Sigmoid colon (tissue), 7 donors: ENCODE results near the gene POLR1C. TPM values are rescaled to one million over a fixed set of nuclear protein-coding genes. Genes with fewer than 3 reads are reported as not detected.
"Not testable (repeated sequence)": the region's sequence is repeated elsewhere in the genome, so short reads cannot be mapped to it uniquely, and the experiment has no call there.

Experiments
- DNase-seq: peaks from one replicate; pipeline ENCODE4 v3.0.0-alpha.2; 2019
- H3K27ac ChIP-seq, 4 donors: fragments of 200-600 bp; sonication (generic); one replicate each; pipeline ENCODE4 v1.5.1; 2016 to 2019; ENCODE audit warnings: mild to moderate bottlenecking in 1 of 4
- H3K27me3 ChIP-seq, 3 donors: fragments of 200-600 bp; sonication (generic); one replicate each; pipeline ENCODE4 v1.5.1; 2019; ENCODE audit warnings: mild to moderate bottlenecking in 1 of 3
- H3K36me3 ChIP-seq, 4 donors: fragments of 200-600 bp; sonication (generic); one replicate each; pipeline ENCODE4 v1.5.1; 2016 to 2019
- H3K4me1 ChIP-seq, 4 donors: fragments of 200-600 bp; sonication (generic); one replicate each; pipeline ENCODE4 v1.5.1; 2017 to 2019
- H3K4me3 ChIP-seq, 4 donors: fragments of 200-600 bp; sonication (generic); one replicate each; pipeline ENCODE4 v1.5.1; 2017 to 2019; ENCODE audit warnings: mild to moderate bottlenecking in 2 of 4, moderate library complexity in 1 of 4
- H3K9me3 ChIP-seq, 4 donors: fragments of 200-600 bp in 3 of 4; sonication (generic) in 3 of 4; one replicate each; pipeline versions ENCODE4 v1.5.1 to v1.6.1; 2013 to 2019
- EP300 ChIP-seq, 4 donors: sonication (generic); formaldehyde crosslinking; IDR thresholded peaks; one replicate each; pipeline ENCODE4 v1.6.1; 2017; ENCODE audit warnings: antibody characterized with exemption in 4 of 4
- POLR2A ChIP-seq, 2 donors: fragments of 450-650 bp; IDR thresholded peaks; one replicate each; pipeline ENCODE4 v1.6.1; 2016; ENCODE audit warnings: antibody characterized with exemption in 2 of 2, mild to moderate bottlenecking in 2 of 2, moderate library complexity in 2 of 2
- POLR2AphosphoS5 ChIP-seq, 4 donors: sonication (generic); formaldehyde crosslinking; IDR thresholded peaks; one replicate each; pipeline ENCODE4 v1.6.1; 2017; ENCODE audit warnings: antibody characterized with exemption in 4 of 4
- WGBS, 2 donors: extraction: QIAGEN DNeasy Blood & Tissue Kit; methylation state at CpG; one replicate each; pipeline ENCODE4 v1.1.7; 2013; 5-methylcytosine and 5-hydroxymethylcytosine counted together
- intact Hi-C: fragments of 100-400 bp; cut with DNase I; formaldehyde crosslinking; loops from one replicate; pipeline ENCODE4 v1.15.1; 2023
- polyA plus RNA-seq, 3 donors: library from polyadenylated mRNA; stranded (reverse); fragments of 200-250 nt; gene quantifications; one replicate each; pipeline ENCODE4 v1.2.3, GENCODE V29; 2013
- total RNA-seq, 4 donors: library from RNA; depleted of rRNA; stranded (reverse); fragments of >200 nt; gene quantifications; one replicate each; pipeline ENCODE4 v1.1.0, GENCODE V29; 2016
- TF ChIP-seq, protein P1 (sequence below), 4 experiments: fragments of 450-650 bp in 3 of 4; fragments of 200-600 bp in 1 of 4; IDR thresholded peaks; one replicate each; pipeline ENCODE4 v1.5.1; 2016 to 2019; ENCODE audit warnings: antibody characterized with exemption in 4 of 4, mild to moderate bottlenecking in 3 of 4, moderate library complexity in 2 of 4
- donor health status: healthy with polysubstance abuse.
- donor health status: Bipolar disorder and iron deficiency.
- donor health status: healthy.

The POLR1C gene
- total and polyA plus RNA-seq, 7 donors = 11.9 to 39.5 (median 18.2) TPM

DNA sequence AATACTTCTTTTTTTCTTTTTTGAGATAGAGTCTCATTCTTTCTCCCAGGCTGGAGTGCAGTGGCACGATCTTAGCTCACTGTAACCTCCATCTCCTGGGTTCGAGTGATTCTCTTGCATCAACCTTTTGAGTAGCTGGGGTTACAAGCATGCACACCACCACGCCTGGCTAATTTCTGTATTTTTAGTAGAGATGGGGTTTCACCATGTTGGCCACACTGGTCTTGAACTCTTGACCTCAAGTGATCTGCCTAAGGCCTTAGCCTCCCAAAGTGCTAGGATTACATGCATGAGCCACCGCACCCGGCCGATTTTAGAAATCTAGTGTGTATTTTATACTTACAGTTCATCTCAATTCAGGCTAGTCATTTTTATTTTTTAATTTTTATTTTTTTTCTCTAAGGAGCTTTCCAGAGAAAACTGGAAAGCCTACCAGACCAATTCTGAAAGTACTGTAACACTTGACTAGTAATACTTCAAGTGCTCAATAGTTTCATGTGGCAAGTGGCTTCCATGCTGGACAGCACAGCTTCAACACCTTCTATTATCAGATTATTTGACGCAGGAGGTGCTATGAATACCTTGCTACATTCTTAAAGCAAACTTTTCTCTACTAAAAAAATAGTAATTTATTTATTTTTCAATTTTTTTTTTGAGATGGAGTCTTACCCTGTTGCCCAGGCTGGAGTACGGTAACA lies 25.0 kb downstream of the POLR1C start:
- no peak for DNase-seq
- intact Hi-C loops = no loop called here
- no peaks in the 10 kb centered on the region for H3K4me1 ChIP-seq
- TF ChIP-seq POLR2AphosphoS5 (IDR thresholded peaks at IDR 0.05) (no peak), EP300 (IDR thresholded peaks at IDR 0.05) (no peak), POLR2A (IDR thresholded peaks at IDR 0.05) (no peak)
- TF ChIP-seq, protein P1, sequence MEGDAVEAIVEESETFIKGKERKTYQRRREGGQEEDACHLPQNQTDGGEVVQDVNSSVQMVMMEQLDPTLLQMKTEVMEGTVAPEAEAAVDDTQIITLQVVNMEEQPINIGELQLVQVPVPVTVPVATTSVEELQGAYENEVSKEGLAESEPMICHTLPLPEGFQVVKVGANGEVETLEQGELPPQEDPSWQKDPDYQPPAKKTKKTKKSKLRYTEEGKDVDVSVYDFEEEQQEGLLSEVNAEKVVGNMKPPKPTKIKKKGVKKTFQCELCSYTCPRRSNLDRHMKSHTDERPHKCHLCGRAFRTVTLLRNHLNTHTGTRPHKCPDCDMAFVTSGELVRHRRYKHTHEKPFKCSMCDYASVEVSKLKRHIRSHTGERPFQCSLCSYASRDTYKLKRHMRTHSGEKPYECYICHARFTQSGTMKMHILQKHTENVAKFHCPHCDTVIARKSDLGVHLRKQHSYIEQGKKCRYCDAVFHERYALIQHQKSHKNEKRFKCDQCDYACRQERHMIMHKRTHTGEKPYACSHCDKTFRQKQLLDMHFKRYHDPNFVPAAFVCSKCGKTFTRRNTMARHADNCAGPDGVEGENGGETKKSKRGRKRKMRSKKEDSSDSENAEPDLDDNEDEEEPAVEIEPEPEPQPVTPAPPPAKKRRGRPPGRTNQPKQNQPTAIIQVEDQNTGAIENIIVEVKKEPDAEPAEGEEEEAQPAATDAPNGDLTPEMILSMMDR (IDR thresholded peaks at IDR 0.05) = no peak
- H3K4me3 ChIP-seq = no peak overlapping the region
- H3K27ac ChIP-seq = no peak overlapping the region
- peaks cover 1 to 87% (median 28%) of the 10 kb centered on the region in 4 donors for H3K36me3 ChIP-seq
- WGBS, 2 donors = 95% methylated on average over 8 of the region's 8 CpGs
- no peaks in the 10 kb centered on the region for H3K27me3 ChIP-seq
- H3K9me3 ChIP-seq = no peaks in the 10 kb centered on the region

GRCh38 chr6:43544461-43544860 lies 27.6 kb downstream of the POLR1C start:
- Histone ChIP-seq H3K27ac (no peak overlapping the region), H3K9me3 (no peaks in the 10 kb centered on the region), H3K4me3 (no peak overlapping the region), H3K36me3 (peaks cover 16 to 95% (median 41%) of the 10 kb centered on the region in 4 donors), H3K27me3 (no peaks in the 10 kb centered on the region), H3K4me1 (no peaks in the 10 kb centered on the region)
- intact Hi-C loops = no loop called here
- 74 to 78% methylated on average over 4 of the region's 4 CpGs for WGBS, 2 donors
- DNase-seq = no peak
- TF ChIP-seq POLR2A (IDR thresholded peaks at IDR 0.05) (no peak), EP300 (IDR thresholded peaks at IDR 0.05) (no peak), POLR2AphosphoS5 (IDR thresholded peaks at IDR 0.05) (no peak)
- TF ChIP-seq, protein P1 (IDR thresholded peaks at IDR 0.05) = no peak

GRCh38 chr6:43547222-43547621 lies 30.3 kb downstream of the POLR1C start:
- H3K27me3 ChIP-seq = no peaks in the 10 kb centered on the region
- TF ChIP-seq POLR2A (IDR thresholded peaks at IDR 0.05) (no peak), EP300 (IDR thresholded peaks at IDR 0.05) (no peak), POLR2AphosphoS5 (IDR thresholded peaks at IDR 0.05) (no peak)
- TF ChIP-seq, protein P1 (IDR thresholded peaks at IDR 0.05) = no peak
- H3K27ac ChIP-seq = no peak overlapping the region
- no peaks in the 10 kb centered on the region for H3K4me1 ChIP-seq
- H3K36me3 ChIP-seq = peaks cover 19 to 100% (median 49%) of the 10 kb centered on the region in 4 donors
- no peak for DNase-seq
- WGBS, 2 donors = 87 to 88% methylated on average over 3 of the region's 3 CpGs
- no peak overlapping the region for H3K4me3 ChIP-seq
- H3K9me3 ChIP-seq = no peaks in the 10 kb centered on the region
- intact Hi-C loops = no loop called here

GRCh38 chr6:43557620-43558019 lies 40.7 kb downstream of the POLR1C start:
- WGBS, 2 donors = 94 to 95% methylated on average over 7 of the region's 7 CpGs
- DNase-seq, H3K4me1 ChIP-seq, H3K27ac ChIP-seq, H3K9me3 ChIP-seq, H3K27me3 ChIP-seq, H3K4me3 ChIP-seq, intact Hi-C loops: not testable (repeated sequence)
- peaks cover 17 to 99% (median 60%) of the 10 kb centered on the region in 4 donors for H3K36me3 ChIP-seq

GRCh38 chr6:43559328-43559727 lies 42.4 kb downstream of the POLR1C start:
- H3K4me3 ChIP-seq = no peak overlapping the region
- no peaks in the 10 kb centered on the region for H3K27me3 ChIP-seq
- no peaks in the 10 kb centered on the region for H3K4me1 ChIP-seq
- H3K9me3 ChIP-seq = no peaks in the 10 kb centered on the region
- DNase-seq = no peak
- no peak overlapping the region for H3K27ac ChIP-seq
- TF ChIP-seq POLR2AphosphoS5 (IDR thresholded peaks at IDR 0.05) = no peak
- intact Hi-C loops = no loop called here
- H3K36me3 ChIP-seq = peaks cover 13 to 99% (median 64%) of the 10 kb centered on the region in 4 donors
